Pulmonary artery endothelial cell (primary cell): Measurements from ENCODE around the gene C14orf132. TPM values are rescaled to one million over a fixed set of nuclear protein-coding genes. Genes with fewer than 3 reads are reported as not detected.

Source experiments
- DNase-seq: peaks from one replicate; pipeline ENCODE4 v3.0.0-alpha.2; 2011; ENCODE audit warnings: low read depth, low spot score
- total RNA-seq: library from RNA; depleted of rRNA; stranded (reverse); fragments of >200 nt; gene quantifications from 2 replicates; pipeline ENCODE4 v1.2.3, GENCODE V29; 2014

C14orf132 gene
- total RNA-seq, 1 donor from 2014 or later = 1.3 TPM

GRCh38 chr14:96117960-96118359 is 78.8 kb downstream of the C14orf132 start:
- DNase-seq = no peak

DNA sequence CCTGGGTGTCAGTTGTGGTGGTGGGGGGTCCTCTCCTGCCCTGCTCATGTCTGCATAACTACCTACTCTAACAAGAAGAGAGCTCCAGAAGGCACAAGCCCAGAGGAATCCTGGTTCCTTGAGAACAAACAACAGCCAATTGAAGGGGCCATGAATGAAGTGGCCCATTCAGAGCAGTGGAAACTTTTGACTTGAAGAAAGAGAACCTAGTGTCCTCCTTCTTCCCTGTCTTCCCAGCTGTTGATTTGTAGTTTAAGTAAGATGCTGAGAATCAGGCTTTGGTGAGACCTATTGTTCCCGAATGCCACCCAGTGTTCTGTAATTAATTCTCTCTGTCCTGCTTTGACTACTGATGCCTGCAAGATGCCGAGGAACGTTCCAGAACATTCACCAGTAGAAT is 79.2 kb downstream of the C14orf132 start:
- no peak for DNase-seq

DNA sequence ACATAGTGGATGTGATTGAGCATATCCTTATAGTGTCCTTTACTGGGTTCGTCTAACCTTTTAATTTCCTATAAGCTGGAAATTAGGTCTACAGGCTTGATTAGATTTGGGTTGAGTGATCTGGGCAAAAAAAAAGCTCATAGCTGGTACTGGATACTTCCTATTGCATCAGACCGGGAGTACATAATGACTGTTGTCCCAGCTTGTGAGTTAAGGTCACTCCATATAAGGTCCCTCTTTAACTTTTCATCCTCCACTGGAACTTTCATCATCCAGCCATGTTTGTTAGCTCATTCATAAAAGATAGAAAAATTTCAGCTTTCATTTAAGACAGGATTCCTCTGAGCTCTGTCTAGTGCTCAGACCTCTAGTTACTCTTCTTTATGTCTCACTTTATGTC is 80.8 kb downstream of the C14orf132 start:
- no peak for DNase-seq

DNA sequence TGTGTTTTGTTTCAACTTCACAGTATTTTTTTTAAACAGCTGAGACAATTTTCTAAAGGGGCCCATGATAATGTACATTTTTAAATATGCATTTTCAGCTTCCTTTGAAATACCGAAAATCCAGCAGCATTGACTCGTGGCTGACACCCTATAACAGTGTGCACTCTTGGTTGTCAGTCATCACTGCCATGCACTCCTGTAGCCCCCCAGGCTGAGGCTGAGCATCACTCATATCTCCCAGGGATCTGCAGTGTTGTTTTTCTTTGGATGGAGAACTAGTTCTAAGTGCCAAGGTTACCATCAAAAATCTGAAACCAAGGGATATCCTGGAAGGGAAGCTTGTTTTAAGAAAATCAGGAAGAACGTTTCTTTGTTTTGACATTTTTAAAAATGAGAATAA is 81.2 kb downstream of the C14orf132 start:
- DNase-seq = no peak

GRCh38 chr14:96120941-96121340 is 81.8 kb downstream of the C14orf132 start:
- no peak for DNase-seq

- no peak for DNase-seq
Observed at GRCh38 chr14:96121660-96122395, 82.7 kb downstream of the C14orf132 start.

DNA sequence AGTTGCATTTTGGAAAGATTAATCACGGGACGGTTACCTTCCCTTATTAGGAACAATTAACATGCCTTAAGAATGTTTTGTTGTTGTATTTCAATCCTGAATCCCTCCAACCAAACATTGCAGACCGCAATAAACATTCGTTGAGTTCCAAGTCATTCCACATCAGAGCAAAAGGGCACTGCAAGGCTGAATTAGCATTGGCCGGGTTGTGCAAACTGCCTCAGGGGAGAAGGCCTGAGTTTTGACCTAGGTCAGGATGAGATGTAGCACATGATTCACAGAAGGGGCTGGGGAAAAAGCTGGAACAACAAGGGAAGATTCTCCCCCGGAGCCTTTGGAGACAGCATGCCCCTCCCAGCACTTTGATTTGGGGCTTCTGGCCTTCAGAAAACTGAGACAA is 83.3 kb downstream of the C14orf132 start:
- DNase-seq = no peak

DNA sequence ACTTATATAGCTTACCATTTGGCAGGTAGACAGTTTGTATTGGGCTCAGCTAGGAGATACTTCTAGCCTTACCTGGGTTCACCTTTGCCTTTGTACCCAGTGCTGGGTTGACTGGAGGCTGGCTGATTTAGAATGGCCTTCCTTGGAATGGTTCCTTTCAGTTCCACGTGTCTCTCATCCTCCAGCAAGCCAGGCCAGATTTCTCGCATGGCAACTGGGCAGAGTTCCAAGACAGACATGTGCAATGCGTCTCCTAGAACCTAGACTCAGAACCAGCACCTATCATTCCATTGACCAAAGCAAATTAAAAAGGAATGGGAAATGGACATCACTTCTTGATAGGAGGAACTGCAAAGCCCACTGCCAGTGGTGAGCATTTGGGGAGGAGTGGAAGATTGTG is 86.4 kb downstream of the C14orf132 start:
- DNase-seq = no peak

GRCh38 chr14:96126339-96126782 is 87.2 kb downstream of the C14orf132 start:
- DNase-seq = no peak

GRCh38 chr14:96126783-96127271 is 87.7 kb downstream of the C14orf132 start:
- no peak for DNase-seq

DNA sequence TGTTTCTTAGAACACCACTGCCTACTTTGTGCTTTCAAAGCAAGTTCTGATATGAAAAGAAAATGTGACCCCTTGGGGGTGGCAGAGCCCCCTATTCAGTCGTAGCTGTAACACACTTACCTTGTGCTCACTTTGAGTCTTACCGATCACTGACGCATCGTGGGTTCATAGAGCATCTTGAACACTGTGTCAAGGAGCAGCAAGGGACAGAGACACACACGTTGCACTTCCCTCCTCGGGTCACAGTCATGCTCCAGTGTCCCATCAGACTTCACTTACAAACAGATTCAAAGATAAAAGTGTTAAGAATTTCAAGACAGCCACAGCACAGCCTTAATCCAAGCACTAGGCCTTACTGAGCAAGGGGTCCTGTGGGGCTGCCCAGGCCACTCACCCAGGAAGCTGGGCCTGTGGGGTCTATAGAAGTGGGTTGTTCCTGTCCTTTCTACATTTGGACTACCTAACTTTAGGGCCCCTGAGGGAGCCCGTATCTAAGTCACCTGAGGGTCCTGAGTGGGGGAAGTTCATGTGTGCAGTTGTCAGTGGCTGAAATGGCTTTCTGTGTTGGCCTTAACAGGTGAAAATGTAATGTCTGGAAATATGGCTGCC is 90.1 kb downstream of the C14orf132 start:
- no peak for DNase-seq

GRCh38 chr14:96130391-96130790 is 91.2 kb downstream of the C14orf132 start:
- DNase-seq = no peak

DNA sequence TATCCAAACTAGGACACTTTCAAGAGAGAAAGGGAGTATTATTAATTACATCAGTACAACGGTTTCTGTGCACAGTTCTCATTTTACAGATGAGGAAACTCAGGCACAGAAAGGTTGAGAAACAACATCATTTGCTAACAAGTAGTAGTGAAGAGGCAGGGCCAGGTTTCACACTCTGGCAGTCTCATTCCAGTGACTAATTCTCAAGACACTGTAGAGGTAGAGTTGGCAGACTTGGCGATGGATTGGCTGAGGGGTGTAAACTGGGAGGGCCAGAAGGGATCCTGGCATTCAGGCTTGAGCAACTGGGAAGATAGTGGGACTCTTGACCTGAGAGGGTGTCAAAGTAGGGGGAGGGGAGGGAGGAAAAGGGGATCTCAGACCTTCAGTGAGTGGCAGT is 91.7 kb downstream of the C14orf132 start:
- no peak for DNase-seq

DNA sequence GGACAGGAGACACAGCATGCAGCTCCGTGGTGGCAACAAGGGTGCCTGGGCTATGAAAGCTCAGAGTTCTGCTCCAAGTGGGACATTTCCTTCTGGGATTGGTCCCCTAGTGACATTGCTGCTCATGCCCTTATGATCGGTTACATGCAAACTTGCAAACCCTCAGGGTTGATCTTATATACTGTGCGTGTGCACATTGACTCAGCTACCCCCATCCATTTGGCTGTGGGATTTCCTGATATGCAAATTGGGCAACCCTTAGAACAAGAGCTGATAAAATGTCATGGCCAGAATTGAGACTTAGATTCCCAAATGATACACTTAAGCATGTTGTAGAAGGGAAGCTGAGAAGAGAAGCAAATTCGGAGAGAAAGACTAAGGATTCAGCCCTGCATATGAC is 92.7 kb downstream of the C14orf132 start:
- DNase-seq = no peak

DNA sequence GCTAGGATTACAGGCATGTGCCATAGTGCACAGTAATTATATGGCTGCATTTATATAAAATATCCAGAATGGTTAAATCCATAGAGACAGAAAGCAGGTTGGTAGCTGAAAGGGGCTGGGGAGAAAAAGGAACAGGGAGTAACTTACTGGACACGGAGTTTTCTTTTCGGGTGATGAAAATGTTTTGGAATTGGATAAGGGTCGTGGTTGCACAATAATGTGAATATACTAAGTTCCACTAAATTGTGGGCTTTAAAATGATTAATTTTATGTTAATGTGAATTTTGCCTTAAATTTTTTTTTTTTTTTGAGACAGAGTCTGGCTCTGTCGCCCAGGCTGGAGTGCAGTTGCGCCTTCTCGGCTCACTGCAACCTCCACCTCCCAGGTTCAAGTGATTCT is 95.3 kb downstream of the C14orf132 start:
- no peak for DNase-seq

DNA sequence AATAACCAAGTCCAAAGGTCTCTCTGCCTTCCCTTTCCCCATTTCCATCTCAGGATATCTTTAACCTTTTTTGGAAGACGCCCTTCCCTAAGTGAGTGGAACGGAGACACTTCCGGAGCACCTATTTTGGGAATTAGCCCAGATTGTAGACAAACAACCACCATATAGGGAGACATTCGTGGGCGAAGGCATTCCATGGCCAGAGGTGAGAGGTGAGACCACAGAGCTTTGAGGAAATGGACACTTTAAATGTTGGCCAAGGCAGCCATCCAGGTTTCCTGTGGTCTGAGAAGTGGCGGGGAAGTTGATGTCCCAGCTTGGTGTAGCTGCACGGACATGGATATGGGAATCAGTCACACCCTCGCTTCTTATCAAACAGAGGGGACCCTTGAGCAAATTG is 96.1 kb downstream of the C14orf132 start:
- no peak for DNase-seq

GRCh38 chr14:96136371-96137005 is 97.3 kb downstream of the C14orf132 start:
- no peak for DNase-seq

DNA sequence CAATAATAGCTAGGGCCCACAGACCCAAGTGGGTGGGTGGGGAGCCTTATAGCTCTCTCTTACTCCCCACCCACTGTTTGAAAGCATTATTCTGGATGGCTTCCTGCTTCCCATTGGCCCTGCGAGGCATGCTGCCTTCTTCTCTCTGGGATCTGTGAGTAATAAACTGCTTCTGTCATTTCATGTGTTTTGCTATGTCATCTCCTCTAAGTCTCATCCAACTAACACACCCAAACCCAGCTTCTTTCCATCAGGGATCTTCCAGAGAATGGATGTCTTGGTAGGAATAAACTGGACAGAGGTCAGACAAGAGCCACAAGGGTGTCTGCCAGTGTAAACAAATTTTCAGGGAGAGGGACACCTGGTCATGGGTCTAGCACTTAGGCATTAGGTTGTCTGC is 99.1 kb downstream of the C14orf132 start:
- no peak for DNase-seq

GRCh38 chr14:96139169-96139568 is 100.0 kb downstream of the C14orf132 start:
- no peak for DNase-seq

DNA sequence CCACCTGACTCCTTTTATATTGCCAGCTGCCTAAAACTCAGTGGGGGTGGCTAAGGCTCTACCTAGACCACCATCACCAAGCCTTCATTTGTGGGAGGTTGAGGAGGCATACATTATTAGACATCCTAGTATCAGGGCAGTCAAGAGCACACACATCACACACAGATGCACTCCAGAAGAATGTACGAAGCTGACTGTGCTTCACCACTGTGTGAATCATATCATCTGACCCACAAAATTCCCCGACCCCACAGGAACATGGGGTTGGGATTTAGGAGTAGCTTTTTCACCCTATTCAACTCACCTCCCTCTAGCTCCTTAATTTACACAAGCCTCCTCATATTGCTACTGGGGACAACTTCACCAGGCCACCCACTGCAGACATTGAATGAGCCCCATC is 100.7 kb downstream of the C14orf132 start:
- no peak for DNase-seq

DNA sequence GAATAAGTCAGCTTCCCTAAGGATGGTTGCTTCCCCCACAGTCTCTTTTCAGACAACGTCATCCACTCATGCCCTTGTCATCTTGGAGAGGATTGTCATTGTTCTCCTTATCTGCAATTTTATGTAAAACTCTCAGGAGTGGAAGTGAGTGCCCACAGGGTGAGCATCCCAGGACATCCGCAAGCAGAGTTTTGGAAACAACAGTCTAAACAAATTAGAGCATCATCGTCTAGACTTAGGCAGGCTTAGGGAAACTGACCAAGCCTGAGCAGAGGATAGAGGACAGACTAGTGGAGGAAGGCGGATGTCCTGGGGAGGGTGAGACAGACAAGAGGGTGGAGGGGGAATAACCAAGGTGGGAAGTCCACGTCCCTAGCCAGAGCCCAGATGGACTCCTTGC is 101.8 kb downstream of the C14orf132 start:
- no peak for DNase-seq
